HepG2 (cell line): ENCODE data around the gene PTPN14. TPM values are rescaled to one million over a fixed set of nuclear protein-coding genes. Genes with fewer than 3 reads are reported as not detected.

Experiments
- ATAC-seq: fragments of 200-7000 bp; cut with Tn5 transposase; 3 replicates; pipeline ENCODE4 v1.9.1; 2020; ENCODE audit warnings: mild to moderate bottlenecking, moderate library complexity
- BruUV-seq: library from RNA; stranded (reverse); fragments of 400-500 nt; replicated peaks from 2 replicates; lab custom pipeline; 2021; lab: Mats Ljungman, UMichigan
- CTCF ChIA-PET: fragments of 300-600 bp; formaldehyde crosslinking; extraction: SDS; loops from one replicate; lab custom pipeline; 2021; ENCODE audit warnings: low total read pairs, inconsistent platforms, low intra/inter-chr PET ratio; lab: Yijun Ruan, JAX
- POLR2A ChIA-PET: fragments of 350-600 bp; sonication (Branson Sonifier 250); formaldehyde crosslinking; loops from one replicate; lab custom pipeline; 2020; ENCODE audit warnings: antibody characterized with exemption, inconsistent platforms; lab: Yijun Ruan, JAX
- DNase-seq: peaks from one replicate; pipeline ENCODE4 v3.0.0-alpha.2; 2015; ENCODE audit warnings: low spot score
- FAIRE-seq: peaks from 3 replicates; lab custom pipeline; 2011; peaks lifted over from hg19 to GRCh38; lab: Jason Lieb, UNC
- H2AFZ ChIP-seq: one replicate; pipeline ENCODE4 v1.6.1; 2011; ENCODE audit warnings: low read length, inconsistent platforms
- H3K27ac ChIP-seq: fragments of 300-600 bp; 3 replicates; pipeline ENCODE4 v1.8.0; 2011; ENCODE audit warnings: mixed run types, mild to moderate bottlenecking, mixed read lengths, low read length, inconsistent platforms; ENCODE audit not compliant: insufficient read depth; ENCODE audit errors: extremely low read length
- H3K27me3 ChIP-seq, 2 experiments: fragments of 200-600 bp in 1 of 2; 2 replicates in 1 of 2; 3 replicates in 1 of 2; pipeline versions ENCODE4 v1.6.0 to v1.8.0; 2011; ENCODE audit warnings: low read length in 2 of 2, mild to moderate bottlenecking in 2 of 2, moderate library complexity in 2 of 2, inconsistent platforms in 1 of 2; ENCODE audit not compliant: insufficient read depth in 2 of 2, control insufficient read depth in 1 of 2
- H3K36me3 ChIP-seq, 2 experiments: fragments of 200-600 bp in 1 of 2; replicated peaks in 1 of 2; 2 replicates in 1 of 2; 3 replicates in 1 of 2; pipeline versions ENCODE4 v1.5.1 to v1.8.0; 2011; ENCODE audit warnings: low read length in 2 of 2, inconsistent platforms in 1 of 2; ENCODE audit not compliant: insufficient read depth in 2 of 2, control insufficient read depth in 1 of 2
- H3K4me1 ChIP-seq: 2 replicates; pipeline ENCODE4 v1.5.1; 2012; ENCODE audit warnings: low read length, inconsistent platforms; ENCODE audit not compliant: insufficient read depth
- H3K4me2 ChIP-seq: 2 replicates; pipeline ENCODE4 v1.6.0; 2011; ENCODE audit warnings: low read depth, low read length, inconsistent platforms
- H3K4me3 ChIP-seq, 3 experiments: fragments of 200-600 bp in 1 of 3; sonication (generic), shearing (Covaris generic) in 1 of 3; replicated peaks in 1 of 3; 2 replicates each; pipeline ENCODE4 v1.5.1; 2011 to 2016; ENCODE audit warnings: low read length in 3 of 3, inconsistent platforms in 2 of 3, low read depth in 2 of 3, mild to moderate bottlenecking in 2 of 3, control low read depth in 1 of 3, mixed read lengths in 1 of 3; ENCODE audit not compliant: insufficient read depth in 1 of 3
- H3K79me2 ChIP-seq: one replicate; pipeline ENCODE4 v1.6.1; 2011; ENCODE audit warnings: low read length, inconsistent platforms; ENCODE audit not compliant: insufficient read depth
- H3K9ac ChIP-seq: 2 replicates; pipeline ENCODE4 v1.6.0; 2011; ENCODE audit warnings: mild to moderate bottlenecking, low read depth, low read length, inconsistent platforms; ENCODE audit not compliant: insufficient read depth
- H3K9me3 ChIP-seq: 2 replicates; pipeline ENCODE4 v1.5.1; 2012; ENCODE audit warnings: mild to moderate bottlenecking, low read length
- H4K20me1 ChIP-seq: 2 replicates; pipeline ENCODE4 v1.6.0; 2011; ENCODE audit warnings: inconsistent platforms, mild to moderate bottlenecking, low read length, moderate library complexity; ENCODE audit not compliant: insufficient read depth
- CBX2 ChIP-seq, 2 experiments: fragments of 200-600 bp in 1 of 2; sonication (generic); formaldehyde crosslinking in 1 of 2; IDR thresholded peaks; 2 replicates each; pipeline versions ENCODE4 v1.7.0 to v1.8.1; 2018 to 2022; ENCODE audit warnings: low read depth in 2 of 2, low read length in 1 of 2, mild to moderate bottlenecking in 1 of 2, missing genetic modification reagents in 1 of 2
- HNRNPL ChIP-seq: fragments of 200-400 bp; formaldehyde crosslinking; IDR thresholded peaks from 2 replicates; pipeline ENCODE4 v1.6.1; 2017; ENCODE audit warnings: mild to moderate bottlenecking, low read depth, low read length
- MTF2 ChIP-seq: sonication (generic); formaldehyde crosslinking; IDR thresholded peaks from 2 replicates; pipeline ENCODE4 v1.5.0; 2020; ENCODE audit warnings: missing genetic modification reagents, borderline replicate concordance
- RARG ChIP-seq: sonication (generic); formaldehyde crosslinking; IDR thresholded peaks from 2 replicates; pipeline ENCODE4 v1.4.0; 2020; ENCODE audit warnings: low read depth, mild to moderate bottlenecking, missing genetic modification reagents
- ZNF550 ChIP-seq: sonication (generic); formaldehyde crosslinking; IDR thresholded peaks from 2 replicates; pipeline ENCODE4 v1.4.0; 2020; ENCODE audit warnings: mild to moderate bottlenecking, missing genetic modification reagents, borderline replicate concordance
- ZNF773 ChIP-seq: sonication (generic); formaldehyde crosslinking; IDR thresholded peaks from 2 replicates; pipeline ENCODE4 v1.4.0; 2020; ENCODE audit warnings: missing genetic modification reagents, borderline replicate concordance
- ZSCAN29 ChIP-seq: sonication (generic); formaldehyde crosslinking; conservative IDR thresholded peaks from 2 replicates; pipeline ENCODE4 v1.4.0; 2020; ENCODE audit warnings: mild to moderate bottlenecking, missing genetic modification reagents
- WGBS: methylation state at CpG from one replicate; pipeline ENCODE4 v1.1.6; 2017; ENCODE audit warnings: low lambda C conversion rate; 5-methylcytosine and 5-hydroxymethylcytosine counted together
- in situ Hi-C: cut with HindIII; loops from 2 replicates; pipeline ENCODE4 v1.10.0; 2017; ENCODE audit warnings: low pct_unique_long_range_greater_than_20kb; ENCODE audit not compliant: extremely low pct_ligation_motif_present
- intact Hi-C: fragments of 100-400 bp; cut with micrococcal nuclease; formaldehyde crosslinking; loops from one replicate; pipeline ENCODE4 v1.10.0; 2022; ENCODE audit not compliant: unreplicated experiment
- polyA plus RNA-seq, 8 experiments: library from polyadenylated mRNA; depleted of rRNA in 3 of 8; stranded (reverse) in 7 of 8; unstranded in 1 of 8; fragments of >200 nt; fragmentation: Illumina TruSeq in 4 of 8; extraction: Trizol in 4 of 8; gene quantifications; 2 replicates each; pipeline versions ENCODE4 v1.2.1 to v1.2.3, GENCODE V29; 2011 to 2016; ENCODE audit warnings: low read depth in 4 of 8, missing spikeins in 1 of 8, mixed read lengths in 1 of 8; ENCODE audit not compliant: insufficient read depth in 1 of 8
- total RNA-seq, 5 experiments: library from RNA; depleted of rRNA; stranded (reverse); fragments of >200 nt; fragmentation: Illumina TruSeq; extraction: Trizol; gene quantifications; 2 replicates each; pipeline ENCODE4 v1.2.3, GENCODE V29; 2016; ENCODE audit warnings: low read depth in 1 of 5
- TF ChIP-seq, protein P1 (sequence below): sonication (generic); formaldehyde crosslinking; IDR thresholded peaks from 2 replicates; pipeline ENCODE4 v1.8.0; 2022; ENCODE audit warnings: mild to moderate bottlenecking, missing genetic modification reagents
- TF ChIP-seq, protein P2 (sequence below): sonication (generic); formaldehyde crosslinking; IDR thresholded peaks from 2 replicates; pipeline ENCODE4 v1.8.0; 2022; ENCODE audit warnings: mild to moderate bottlenecking, missing genetic modification reagents, moderate library complexity
- TF ChIP-seq, protein P3 (sequence below): sonication (generic); formaldehyde crosslinking; IDR thresholded peaks from 2 replicates; pipeline ENCODE4 v1.4.0; 2020; ENCODE audit warnings: missing genetic modification reagents, borderline replicate concordance
- TF ChIP-seq, protein P4 (sequence below): sonication (generic); formaldehyde crosslinking; IDR thresholded peaks from 2 replicates; pipeline ENCODE4 v1.4.0; 2020; ENCODE audit warnings: mild to moderate bottlenecking, low read depth, missing genetic modification reagents
- TF ChIP-seq, protein P5 (sequence below): sonication (generic); formaldehyde crosslinking; IDR thresholded peaks from 2 replicates; pipeline ENCODE4 v1.5.0; 2020; ENCODE audit warnings: missing genetic modification reagents
- TF ChIP-seq, protein P6 (sequence below): sonication (generic); formaldehyde crosslinking; IDR thresholded peaks from 2 replicates; pipeline ENCODE4 v1.5.0; 2020; ENCODE audit warnings: mild to moderate bottlenecking, missing genetic modification reagents, borderline replicate concordance

The PTPN14 gene
- total and polyA plus RNA-seq, 2 of the 13 experiments (the other 11 are each of a cell fraction or from before 2014, with no cell fraction given), result 3.9 to 4.7 TPM

DNA sequence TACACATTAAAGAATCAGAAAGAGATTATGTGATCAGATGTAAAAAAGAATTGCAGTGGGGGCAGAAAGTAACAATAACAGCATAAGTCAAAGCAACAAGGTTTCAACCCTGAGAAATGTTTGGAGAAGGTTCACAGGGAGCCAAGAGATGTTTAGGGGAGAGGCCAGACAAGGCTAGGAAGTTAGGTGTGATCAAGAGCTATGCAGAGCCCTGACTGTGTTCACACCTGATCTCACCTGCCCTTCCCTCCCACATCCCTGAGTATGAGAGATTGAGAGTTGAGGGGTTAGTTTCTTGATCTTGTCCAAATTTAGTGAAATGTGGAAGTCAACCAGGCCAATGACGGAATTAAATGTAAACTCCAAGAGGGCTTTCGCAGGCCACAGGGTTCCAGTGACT is 10.2 kb downstream of the PTPN14 start:
- H3K27ac ChIP-seq, result no peak overlapping the region
- no peaks in the 10 kb centered on the region for H3K36me3 ChIP-seq
- no peaks in the 10 kb centered on the region for H3K27me3 ChIP-seq
- H3K9ac ChIP-seq, result no peak overlapping the region
- BruUV-seq, result no TSS peak
- intact Hi-C loops (no loop called here), in situ Hi-C loops (loop anchor here (10.0 kb wide), 1 partner anchor 64 kb away; the partner anchor contains the start of gene CENPF)
- ChIA-PET POLR2A (interaction anchor here (1.5 kb wide), 1 partner anchor 10 kb away, joined by 3 read pairs; the partner anchor contains the start of gene PTPN14), CTCF (no interaction called here)
- TF ChIP-seq ZSCAN29 (CRISPR knock-in tag), result no peak
- no peak for TF ChIP-seq CBX2 (IDR thresholded peaks at IDR 0.05; ENCODE audit: low read depth, low read length)
- no peak for TF ChIP-seq CBX2 (CRISPR knock-in tag; IDR thresholded peaks at IDR 0.05; ENCODE audit: low read depth)
- TF ChIP-seq ZNF773 (CRISPR knock-in tag), result no peak
- TF ChIP-seq RARG (CRISPR knock-in tag), result no peak
- TF ChIP-seq MTF2, result no peak
- TF ChIP-seq ZNF550, result no peak
- TF ChIP-seq, protein P1, sequence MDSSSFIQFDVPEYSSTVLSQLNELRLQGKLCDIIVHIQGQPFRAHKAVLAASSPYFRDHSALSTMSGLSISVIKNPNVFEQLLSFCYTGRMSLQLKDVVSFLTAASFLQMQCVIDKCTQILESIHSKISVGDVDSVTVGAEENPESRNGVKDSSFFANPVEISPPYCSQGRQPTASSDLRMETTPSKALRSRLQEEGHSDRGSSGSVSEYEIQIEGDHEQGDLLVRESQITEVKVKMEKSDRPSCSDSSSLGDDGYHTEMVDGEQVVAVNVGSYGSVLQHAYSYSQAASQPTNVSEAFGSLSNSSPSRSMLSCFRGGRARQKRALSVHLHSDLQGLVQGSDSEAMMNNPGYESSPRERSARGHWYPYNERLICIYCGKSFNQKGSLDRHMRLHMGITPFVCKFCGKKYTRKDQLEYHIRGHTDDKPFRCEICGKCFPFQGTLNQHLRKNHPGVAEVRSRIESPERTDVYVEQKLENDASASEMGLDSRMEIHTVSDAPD (CRISPR knock-in tag), result no peak
- TF ChIP-seq, protein P2, sequence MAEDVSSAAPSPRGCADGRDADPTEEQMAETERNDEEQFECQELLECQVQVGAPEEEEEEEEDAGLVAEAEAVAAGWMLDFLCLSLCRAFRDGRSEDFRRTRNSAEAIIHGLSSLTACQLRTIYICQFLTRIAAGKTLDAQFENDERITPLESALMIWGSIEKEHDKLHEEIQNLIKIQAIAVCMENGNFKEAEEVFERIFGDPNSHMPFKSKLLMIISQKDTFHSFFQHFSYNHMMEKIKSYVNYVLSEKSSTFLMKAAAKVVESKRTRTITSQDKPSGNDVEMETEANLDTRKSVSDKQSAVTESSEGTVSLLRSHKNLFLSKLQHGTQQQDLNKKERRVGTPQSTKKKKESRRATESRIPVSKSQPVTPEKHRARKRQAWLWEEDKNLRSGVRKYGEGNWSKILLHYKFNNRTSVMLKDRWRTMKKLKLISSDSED (CRISPR knock-in tag), result no peak
- TF ChIP-seq, protein P3, sequence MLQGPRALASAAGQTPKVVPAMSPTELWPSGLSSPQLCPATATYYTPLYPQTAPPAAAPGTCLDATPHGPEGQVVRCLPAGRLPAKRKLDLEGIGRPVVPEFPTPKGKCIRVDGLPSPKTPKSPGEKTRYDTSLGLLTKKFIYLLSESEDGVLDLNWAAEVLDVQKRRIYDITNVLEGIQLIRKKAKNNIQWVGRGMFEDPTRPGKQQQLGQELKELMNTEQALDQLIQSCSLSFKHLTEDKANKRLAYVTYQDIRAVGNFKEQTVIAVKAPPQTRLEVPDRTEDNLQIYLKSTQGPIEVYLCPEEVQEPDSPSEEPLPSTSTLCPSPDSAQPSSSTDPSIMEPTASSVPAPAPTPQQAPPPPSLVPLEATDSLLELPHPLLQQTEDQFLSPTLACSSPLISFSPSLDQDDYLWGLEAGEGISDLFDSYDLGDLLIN (CRISPR knock-in tag), result no peak
- no peak for TF ChIP-seq HNRNPL
- TF ChIP-seq, protein P4, sequence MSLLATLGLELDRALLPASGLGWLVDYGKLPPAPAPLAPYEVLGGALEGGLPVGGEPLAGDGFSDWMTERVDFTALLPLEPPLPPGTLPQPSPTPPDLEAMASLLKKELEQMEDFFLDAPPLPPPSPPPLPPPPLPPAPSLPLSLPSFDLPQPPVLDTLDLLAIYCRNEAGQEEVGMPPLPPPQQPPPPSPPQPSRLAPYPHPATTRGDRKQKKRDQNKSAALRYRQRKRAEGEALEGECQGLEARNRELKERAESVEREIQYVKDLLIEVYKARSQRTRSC (CRISPR knock-in tag), result no peak
- TF ChIP-seq, protein P5, sequence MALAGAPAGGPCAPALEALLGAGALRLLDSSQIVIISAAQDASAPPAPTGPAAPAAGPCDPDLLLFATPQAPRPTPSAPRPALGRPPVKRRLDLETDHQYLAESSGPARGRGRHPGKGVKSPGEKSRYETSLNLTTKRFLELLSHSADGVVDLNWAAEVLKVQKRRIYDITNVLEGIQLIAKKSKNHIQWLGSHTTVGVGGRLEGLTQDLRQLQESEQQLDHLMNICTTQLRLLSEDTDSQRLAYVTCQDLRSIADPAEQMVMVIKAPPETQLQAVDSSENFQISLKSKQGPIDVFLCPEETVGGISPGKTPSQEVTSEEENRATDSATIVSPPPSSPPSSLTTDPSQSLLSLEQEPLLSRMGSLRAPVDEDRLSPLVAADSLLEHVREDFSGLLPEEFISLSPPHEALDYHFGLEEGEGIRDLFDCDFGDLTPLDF, result no peak
- TF ChIP-seq, protein P6, sequence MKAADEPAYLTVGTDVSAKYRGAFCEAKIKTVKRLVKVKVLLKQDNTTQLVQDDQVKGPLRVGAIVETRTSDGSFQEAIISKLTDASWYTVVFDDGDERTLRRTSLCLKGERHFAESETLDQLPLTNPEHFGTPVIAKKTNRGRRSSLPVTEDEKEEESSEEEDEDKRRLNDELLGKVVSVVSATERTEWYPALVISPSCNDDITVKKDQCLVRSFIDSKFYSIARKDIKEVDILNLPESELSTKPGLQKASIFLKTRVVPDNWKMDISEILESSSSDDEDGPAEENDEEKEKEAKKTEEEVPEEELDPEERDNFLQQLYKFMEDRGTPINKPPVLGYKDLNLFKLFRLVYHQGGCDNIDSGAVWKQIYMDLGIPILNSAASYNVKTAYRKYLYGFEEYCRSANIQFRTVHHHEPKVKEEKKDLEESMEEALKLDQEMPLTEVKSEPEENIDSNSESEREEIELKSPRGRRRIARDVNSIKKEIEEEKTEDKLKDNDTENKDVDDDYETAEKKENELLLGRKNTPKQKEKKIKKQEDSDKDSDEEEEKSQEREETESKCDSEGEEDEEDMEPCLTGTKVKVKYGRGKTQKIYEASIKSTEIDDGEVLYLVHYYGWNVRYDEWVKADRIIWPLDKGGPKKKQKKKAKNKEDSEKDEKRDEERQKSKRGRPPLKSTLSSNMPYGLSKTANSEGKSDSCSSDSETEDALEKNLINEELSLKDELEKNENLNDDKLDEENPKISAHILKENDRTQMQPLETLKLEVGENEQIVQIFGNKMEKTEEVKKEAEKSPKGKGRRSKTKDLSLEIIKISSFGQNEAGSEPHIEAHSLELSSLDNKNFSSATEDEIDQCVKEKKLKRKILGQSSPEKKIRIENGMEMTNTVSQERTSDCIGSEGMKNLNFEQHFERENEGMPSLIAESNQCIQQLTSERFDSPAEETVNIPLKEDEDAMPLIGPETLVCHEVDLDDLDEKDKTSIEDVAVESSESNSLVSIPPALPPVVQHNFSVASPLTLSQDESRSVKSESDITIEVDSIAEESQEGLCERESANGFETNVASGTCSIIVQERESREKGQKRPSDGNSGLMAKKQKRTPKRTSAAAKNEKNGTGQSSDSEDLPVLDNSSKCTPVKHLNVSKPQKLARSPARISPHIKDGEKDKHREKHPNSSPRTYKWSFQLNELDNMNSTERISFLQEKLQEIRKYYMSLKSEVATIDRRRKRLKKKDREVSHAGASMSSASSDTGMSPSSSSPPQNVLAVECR (CRISPR knock-in tag), result no peak
- no peaks in the 10 kb centered on the region for H3K79me2 ChIP-seq
- DNase-seq, result no peak
- H3K4me3 ChIP-seq, result no peak overlapping the region
- H3K4me2 ChIP-seq, result no peak overlapping the region
- H3K9me3 ChIP-seq, result no peaks in the 10 kb centered on the region
- H2AFZ ChIP-seq, result no peak overlapping the region
- peaks cover 2% of the 10 kb centered on the region; the same call in 1 of the 2 replicates for H4K20me1 ChIP-seq
- FAIRE-seq, result no peak
- ATAC-seq, result no peak
- 97% methylated on average over 2 of the region's 2 CpGs for WGBS
- no peaks in the 10 kb centered on the region for H3K4me1 ChIP-seq
